Astrocyte (in vitro differentiated cells and primary cell): ENCODE measurements around the gene TERB2. TPM values are rescaled to one million over a fixed set of nuclear protein-coding genes. Genes with fewer than 3 reads are reported as not detected.

Source experiments
- DNase-seq: peaks from one replicate; pipeline ENCODE4 v3.0.0-alpha.2; 2010; ENCODE audit warnings: low read depth
- FAIRE-seq: peaks from 2 replicates; lab custom pipeline; 2011; peaks lifted over from hg19 to GRCh38; lab: Jason Lieb, UNC
- H2AFZ ChIP-seq: 2 replicates; pipeline ENCODE4 v1.6.0; 2012; ENCODE audit warnings: low read depth, low read length, inconsistent platforms
- H3K27ac ChIP-seq: 2 replicates; pipeline ENCODE4 v1.5.1; 2011; ENCODE audit warnings: low read depth, low read length, inconsistent platforms
- H3K27me3 ChIP-seq: 2 replicates; pipeline ENCODE4 v1.6.0; 2011; ENCODE audit warnings: low read length, inconsistent platforms; ENCODE audit not compliant: insufficient read depth
- H3K36me3 ChIP-seq: 2 replicates; pipeline ENCODE4 v1.5.1; 2011; ENCODE audit warnings: low read length, inconsistent platforms; ENCODE audit not compliant: insufficient read depth
- H3K4me1 ChIP-seq: 2 replicates; pipeline ENCODE4 v1.5.1; 2011; ENCODE audit warnings: low read length, inconsistent platforms; ENCODE audit not compliant: insufficient read depth
- H3K4me2 ChIP-seq: 2 replicates; pipeline ENCODE4 v1.6.0; 2012; ENCODE audit warnings: low read length, inconsistent platforms
- H3K4me3 ChIP-seq: 2 replicates; pipeline ENCODE4 v1.5.1; 2011; ENCODE audit warnings: low read depth, mild to moderate bottlenecking, low read length, inconsistent platforms; ENCODE audit not compliant: insufficient read depth
- H3K79me2 ChIP-seq: 2 replicates; pipeline ENCODE4 v1.6.0; 2012; ENCODE audit warnings: mild to moderate bottlenecking, low read length, inconsistent platforms; ENCODE audit not compliant: insufficient read depth
- H3K9ac ChIP-seq: 2 replicates; pipeline ENCODE4 v1.6.0; 2012; ENCODE audit warnings: mild to moderate bottlenecking, low read length, inconsistent platforms
- H3K9me3 ChIP-seq: 2 replicates; pipeline ENCODE4 v1.5.1; 2012; ENCODE audit warnings: low read depth, mild to moderate bottlenecking, low read length, inconsistent platforms; ENCODE audit not compliant: insufficient read depth
- H4K20me1 ChIP-seq: 2 replicates; pipeline ENCODE4 v1.6.0; 2012; ENCODE audit warnings: low read length, inconsistent platforms; ENCODE audit not compliant: insufficient read depth
- H3K27ac Mint-ChIP-seq: one replicate; pipeline ENCODE4 v1.8.0; 2021; ENCODE audit warnings: mild to moderate bottlenecking, mixed read lengths; ENCODE audit not compliant: unreplicated experiment
- H3K27me3 Mint-ChIP-seq: one replicate; pipeline ENCODE4 v1.8.0; 2021; ENCODE audit warnings: low read depth, mixed read lengths; ENCODE audit not compliant: unreplicated experiment
- H3K36me3 Mint-ChIP-seq: one replicate; pipeline ENCODE4 v1.8.0; 2021; ENCODE audit warnings: low read depth, mixed read lengths; ENCODE audit not compliant: unreplicated experiment
- H3K4me1 Mint-ChIP-seq: one replicate; pipeline ENCODE4 v1.8.0; 2021; ENCODE audit warnings: low read depth, mixed read lengths; ENCODE audit not compliant: unreplicated experiment
- H3K4me3 Mint-ChIP-seq: one replicate; pipeline ENCODE4 v1.8.0; 2021; ENCODE audit warnings: mild to moderate bottlenecking, moderate library complexity, mixed read lengths; ENCODE audit not compliant: unreplicated experiment
- H3K9me3 Mint-ChIP-seq: one replicate; pipeline ENCODE4 v1.8.0; 2021; ENCODE audit warnings: mild to moderate bottlenecking, mixed read lengths; ENCODE audit not compliant: unreplicated experiment
- EZH2 ChIP-seq: IDR thresholded peaks from 2 replicates; pipeline ENCODE4 v1.6.1; 2012; ENCODE audit warnings: mild to moderate bottlenecking, low read length, inconsistent platforms; ENCODE audit not compliant: insufficient read depth
- total RNA-seq: library from RNA; stranded (reverse); gene quantifications from 2 replicates; pipeline ENCODE4 v1.2.1, GENCODE V29; 2021
- TF ChIP-seq, protein P1 (sequence below): IDR thresholded peaks from 2 replicates; pipeline ENCODE4 v1.5.1; 2011; ENCODE audit warnings: low read depth, mild to moderate bottlenecking, inconsistent platforms, low read length, moderate library complexity; ENCODE audit not compliant: insufficient read depth

TERB2 gene
- total RNA-seq, 1 donor from 2014 or later, result not detected

DNA sequence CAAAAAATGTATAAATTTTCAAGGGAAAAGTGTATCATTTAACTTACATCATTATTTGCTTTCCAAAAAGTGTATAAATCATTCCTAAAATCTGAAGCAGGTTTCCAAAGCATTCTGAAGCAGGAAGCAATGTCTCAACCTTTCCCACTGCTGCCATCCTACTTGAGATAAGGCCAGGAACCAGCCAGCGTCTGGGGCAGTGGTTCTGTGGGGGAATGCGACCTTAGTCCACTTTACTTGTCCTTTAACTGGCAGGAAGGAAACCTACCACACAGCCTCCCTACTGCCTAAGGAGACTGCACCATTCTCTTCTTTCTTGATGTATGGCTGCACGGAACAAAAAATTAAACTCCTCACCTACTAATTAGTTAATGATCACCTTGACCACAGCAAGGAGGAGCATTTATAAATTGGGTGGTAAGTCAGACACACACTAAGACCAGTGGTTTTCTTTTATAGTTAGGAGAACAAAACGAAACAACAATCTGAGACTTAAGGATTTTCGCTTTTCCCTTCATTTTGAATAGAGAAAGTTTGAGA lies 70.2 kb downstream of the TERB2 start:
- Histone ChIP-seq H3K27ac (no peak overlapping the region), H3K36me3 (no peaks in the 10 kb centered on the region), H3K27me3 (no peaks in the 10 kb centered on the region), H3K9ac (no peak overlapping the region), H3K4me3 (no peak overlapping the region), H3K9me3 (no peaks in the 10 kb centered on the region), H4K20me1 (no peaks in the 10 kb centered on the region), H3K79me2 (no peaks in the 10 kb centered on the region), H2AFZ (no peak overlapping the region), H3K4me2 (peak overlapping the region; percentile 0), H3K4me1 (peaks cover 10% of the 10 kb centered on the region)
- Mint-ChIP-seq H3K36me3 (peaks cover 11% of the 10 kb centered on the region), H3K27ac (no peak overlapping the region), H3K27me3 (no peaks in the 10 kb centered on the region), H3K9me3 (peaks cover 7% of the 10 kb centered on the region), H3K4me1 (peaks cover 3% of the 10 kb centered on the region), H3K4me3 (no peak overlapping the region)
- TF ChIP-seq EZH2, result no peak
- TF ChIP-seq, protein P1, sequence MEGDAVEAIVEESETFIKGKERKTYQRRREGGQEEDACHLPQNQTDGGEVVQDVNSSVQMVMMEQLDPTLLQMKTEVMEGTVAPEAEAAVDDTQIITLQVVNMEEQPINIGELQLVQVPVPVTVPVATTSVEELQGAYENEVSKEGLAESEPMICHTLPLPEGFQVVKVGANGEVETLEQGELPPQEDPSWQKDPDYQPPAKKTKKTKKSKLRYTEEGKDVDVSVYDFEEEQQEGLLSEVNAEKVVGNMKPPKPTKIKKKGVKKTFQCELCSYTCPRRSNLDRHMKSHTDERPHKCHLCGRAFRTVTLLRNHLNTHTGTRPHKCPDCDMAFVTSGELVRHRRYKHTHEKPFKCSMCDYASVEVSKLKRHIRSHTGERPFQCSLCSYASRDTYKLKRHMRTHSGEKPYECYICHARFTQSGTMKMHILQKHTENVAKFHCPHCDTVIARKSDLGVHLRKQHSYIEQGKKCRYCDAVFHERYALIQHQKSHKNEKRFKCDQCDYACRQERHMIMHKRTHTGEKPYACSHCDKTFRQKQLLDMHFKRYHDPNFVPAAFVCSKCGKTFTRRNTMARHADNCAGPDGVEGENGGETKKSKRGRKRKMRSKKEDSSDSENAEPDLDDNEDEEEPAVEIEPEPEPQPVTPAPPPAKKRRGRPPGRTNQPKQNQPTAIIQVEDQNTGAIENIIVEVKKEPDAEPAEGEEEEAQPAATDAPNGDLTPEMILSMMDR, result no peak
- FAIRE-seq (no peak), DNase-seq (no peak)

DNA sequence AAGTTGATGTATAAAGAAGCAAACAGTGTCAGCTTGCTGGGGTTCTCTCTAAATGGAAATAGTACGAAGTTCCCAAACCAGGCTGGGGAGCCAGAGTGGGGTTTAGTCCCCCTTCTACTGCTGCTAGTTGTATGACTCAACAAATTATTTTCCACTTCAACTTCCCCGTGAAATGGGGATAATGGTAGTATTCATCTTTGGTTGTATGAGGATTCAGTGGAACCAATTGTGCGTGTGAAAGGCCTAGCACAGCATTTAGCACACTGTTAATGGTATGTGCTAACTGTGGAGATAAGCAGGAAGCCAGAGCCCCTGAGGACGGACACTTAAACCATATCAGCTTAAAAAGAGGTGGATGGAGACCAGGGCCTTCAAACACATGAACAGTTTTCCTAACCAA lies 70.7 kb downstream of the TERB2 start:
- TF ChIP-seq, protein P1, result no peak
- TF ChIP-seq EZH2, result no peak
- no peaks in the 10 kb centered on the region for H4K20me1 ChIP-seq
- no peak overlapping the region for H2AFZ ChIP-seq
- peaks cover 10% of the 10 kb centered on the region for H3K4me1 ChIP-seq
- no peaks in the 10 kb centered on the region for H3K27me3 Mint-ChIP-seq
- H3K4me2 ChIP-seq, result peak overlapping the region; percentile 0
- H3K27ac Mint-ChIP-seq, result no peak overlapping the region
- DNase-seq (no peak), FAIRE-seq (no peak)
- H3K27me3 ChIP-seq, result no peaks in the 10 kb centered on the region
- H3K27ac ChIP-seq, result no peak overlapping the region
- peaks cover 7% of the 10 kb centered on the region for H3K9me3 Mint-ChIP-seq
- H3K36me3 ChIP-seq, result no peaks in the 10 kb centered on the region
- H3K9ac ChIP-seq, result no peak overlapping the region
- H3K9me3 ChIP-seq, result no peaks in the 10 kb centered on the region
- H3K79me2 ChIP-seq, result no peaks in the 10 kb centered on the region
- peaks cover 11% of the 10 kb centered on the region for H3K36me3 Mint-ChIP-seq
- no peak overlapping the region for H3K4me3 ChIP-seq
- peaks cover 3% of the 10 kb centered on the region for H3K4me1 Mint-ChIP-seq
- no peak overlapping the region for H3K4me3 Mint-ChIP-seq

Other genes starting within 250 kb of the TERB2 start
- 0.41 and 1.2 TPM in 2 replicates for gene PATL2, start 245.4 kb upstream of the TERB2 start, total RNA-seq
- gene B2M, start 245.2 kb upstream of the TERB2 start, total RNA-seq, result 1,708 and 2,284 TPM in 2 replicates
- 32.8 and 37.2 TPM in 2 replicates for gene TRIM69, start 220.2 kb upstream of the TERB2 start, total RNA-seq
- gene SORD, start 66.5 kb downstream of the TERB2 start, total RNA-seq, result 25.1 and 26.2 TPM in 2 replicates
- gene DUOX2, start 157.5 kb downstream of the TERB2 start, total RNA-seq, result 0.14 and 0.70 TPM in 2 replicates
- gene DUOXA2, start 157.6 kb downstream of the TERB2 start, total RNA-seq, result not detected in 2 replicates
- 0.36 and 0.66 TPM in 2 replicates for gene DUOXA1, start 173.2 kb downstream of the TERB2 start, total RNA-seq
- gene DUOX1, start 173.3 kb downstream of the TERB2 start, total RNA-seq, result 0.07 and 0.26 TPM in 2 replicates
- gene SHF, start 231.3 kb downstream of the TERB2 start, total RNA-seq, result 4.3 and 4.6 TPM in 2 replicates